Lower leg skin (tissue), 4 donors: ENCODE results near the gene CCDC88C. TPM values are rescaled to one million over a fixed set of nuclear protein-coding genes. Genes with fewer than 3 reads are reported as not detected.

Source experiments
- DNase-seq, 2 donors: peaks; one replicate each; pipeline ENCODE4 v3.0.0-alpha.2; 2019; ENCODE audit warnings: low spot score in 2 of 2
- H3K4me3 ChIP-seq: fragments of 200-600 bp; sonication (generic); 2 replicates; pipeline ENCODE4 v1.5.1; 2017; ENCODE audit warnings: mild to moderate bottlenecking, low read depth; ENCODE audit not compliant: poor library complexity, severe bottlenecking
- POLR2A ChIP-seq, 2 donors: fragments of 450-650 bp; IDR thresholded peaks; one replicate each; pipeline ENCODE4 v1.6.1; 2016 to 2017; ENCODE audit warnings: antibody characterized with exemption in 2 of 2, mild to moderate bottlenecking in 1 of 2, moderate library complexity in 1 of 2
- WGBS, 2 donors: methylation state at CpG; one replicate each; pipeline ENCODE4 v1.1.5; 2018; 5-methylcytosine and 5-hydroxymethylcytosine counted together
- intact Hi-C: fragments of 100-400 bp; cut with DNase I; formaldehyde crosslinking; loops from one replicate; pipeline ENCODE4 v1.15.0; 2023; ENCODE audit warnings: low total_unique reads
- total RNA-seq, 4 donors: library from RNA; depleted of rRNA; stranded (reverse); fragments of >200 nt; gene quantifications; one replicate each; pipeline ENCODE4 v1.1.0, GENCODE V29; 2016
- TF ChIP-seq, protein P1 (sequence below), 3 donors: fragments of 450-650 bp; IDR thresholded peaks; one replicate each; pipeline ENCODE4 v1.5.1; 2016; ENCODE audit warnings: antibody characterized with exemption in 3 of 3, mild to moderate bottlenecking in 3 of 3, moderate library complexity in 2 of 3

The CCDC88C gene
- total RNA-seq, 4 donors from 2014 or later: 8.5 to 21.8 (median 13.4) TPM

DNA sequence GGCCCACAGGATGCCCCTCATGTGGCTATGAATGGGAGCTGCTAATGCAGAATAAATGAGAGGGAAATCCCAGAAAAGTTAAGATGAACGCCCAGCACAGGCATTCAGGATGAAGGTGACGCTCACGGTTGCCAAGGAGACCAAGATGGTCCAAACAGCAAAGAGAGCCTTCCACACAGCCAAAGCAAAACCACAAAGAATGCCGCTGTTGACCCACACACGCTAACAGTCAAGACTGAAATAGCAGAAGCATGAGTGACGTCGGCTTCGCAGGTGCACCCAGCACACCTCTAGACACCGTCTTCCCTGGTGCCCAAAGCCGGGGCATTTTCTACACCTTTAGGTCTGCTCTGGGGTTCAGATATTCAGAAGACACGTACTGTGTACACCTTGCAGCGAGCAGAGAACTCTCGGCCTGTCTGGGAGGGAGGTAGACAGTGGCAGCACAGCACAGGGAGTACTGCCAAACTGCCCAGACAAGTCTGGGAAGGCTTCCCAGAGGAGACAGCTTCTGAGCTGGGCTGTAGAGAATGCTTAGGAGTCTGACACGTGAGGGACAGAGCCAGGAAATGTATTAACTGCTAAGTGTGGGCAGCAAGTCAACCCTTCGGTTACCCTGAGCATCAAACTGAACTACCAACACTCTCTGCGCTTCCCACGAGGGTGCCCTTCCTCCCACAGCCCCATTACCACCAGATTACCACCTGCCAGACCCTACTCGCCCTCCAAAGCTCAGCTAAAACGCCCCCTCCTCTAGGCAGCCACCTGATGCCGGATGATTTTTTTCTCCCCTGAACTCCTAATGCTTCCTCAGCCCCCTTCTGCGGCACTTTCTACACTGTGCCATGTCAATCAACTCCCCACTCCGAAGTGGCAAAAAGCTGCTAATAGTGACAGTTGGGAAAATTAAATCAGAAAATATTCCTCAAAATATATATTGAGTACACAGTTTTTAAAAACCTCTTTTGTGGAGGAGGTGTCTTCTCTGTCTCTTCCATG is 50.1 kb downstream of the CCDC88C start:
- WGBS, 2 donors: 79 to 82% methylated on average over 22 of the region's 22 CpGs
- intact Hi-C loops: no loop called here
- TF ChIP-seq POLR2A (IDR thresholded peaks at IDR 0.05): no peak
- TF ChIP-seq, protein P1, sequence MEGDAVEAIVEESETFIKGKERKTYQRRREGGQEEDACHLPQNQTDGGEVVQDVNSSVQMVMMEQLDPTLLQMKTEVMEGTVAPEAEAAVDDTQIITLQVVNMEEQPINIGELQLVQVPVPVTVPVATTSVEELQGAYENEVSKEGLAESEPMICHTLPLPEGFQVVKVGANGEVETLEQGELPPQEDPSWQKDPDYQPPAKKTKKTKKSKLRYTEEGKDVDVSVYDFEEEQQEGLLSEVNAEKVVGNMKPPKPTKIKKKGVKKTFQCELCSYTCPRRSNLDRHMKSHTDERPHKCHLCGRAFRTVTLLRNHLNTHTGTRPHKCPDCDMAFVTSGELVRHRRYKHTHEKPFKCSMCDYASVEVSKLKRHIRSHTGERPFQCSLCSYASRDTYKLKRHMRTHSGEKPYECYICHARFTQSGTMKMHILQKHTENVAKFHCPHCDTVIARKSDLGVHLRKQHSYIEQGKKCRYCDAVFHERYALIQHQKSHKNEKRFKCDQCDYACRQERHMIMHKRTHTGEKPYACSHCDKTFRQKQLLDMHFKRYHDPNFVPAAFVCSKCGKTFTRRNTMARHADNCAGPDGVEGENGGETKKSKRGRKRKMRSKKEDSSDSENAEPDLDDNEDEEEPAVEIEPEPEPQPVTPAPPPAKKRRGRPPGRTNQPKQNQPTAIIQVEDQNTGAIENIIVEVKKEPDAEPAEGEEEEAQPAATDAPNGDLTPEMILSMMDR (IDR thresholded peaks at IDR 0.05): no peak
- no peak overlapping the region for H3K4me3 ChIP-seq
- DNase-seq: no peak

DNA sequence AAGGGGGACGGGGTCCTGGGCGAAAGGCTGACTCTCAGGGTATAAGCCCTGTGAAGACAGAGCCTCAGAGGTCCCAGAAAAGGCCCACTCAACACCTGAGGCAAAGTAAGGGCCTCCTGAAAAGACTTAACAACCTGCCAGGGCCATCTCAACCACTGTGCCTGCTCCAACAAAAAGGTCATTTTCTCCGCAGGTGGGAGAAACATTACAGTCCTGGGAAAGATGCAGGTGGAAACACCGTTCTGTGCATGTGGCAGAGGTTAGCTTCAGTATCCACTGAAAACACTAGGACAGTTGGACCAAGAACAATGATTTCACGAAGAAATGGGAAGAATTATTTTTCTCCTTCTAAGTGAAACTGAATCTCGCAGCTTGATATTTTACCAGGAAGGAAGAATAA is 50.9 kb downstream of the CCDC88C start:
- TF ChIP-seq POLR2A (IDR thresholded peaks at IDR 0.05): no peak
- TF ChIP-seq, protein P1 (IDR thresholded peaks at IDR 0.05): no peak
- DNase-seq: no peak
- WGBS, 2 donors: 83 to 86% methylated on average over 6 of the region's 6 CpGs
- H3K4me3 ChIP-seq: no peak overlapping the region
- intact Hi-C loops: no loop called here

DNA sequence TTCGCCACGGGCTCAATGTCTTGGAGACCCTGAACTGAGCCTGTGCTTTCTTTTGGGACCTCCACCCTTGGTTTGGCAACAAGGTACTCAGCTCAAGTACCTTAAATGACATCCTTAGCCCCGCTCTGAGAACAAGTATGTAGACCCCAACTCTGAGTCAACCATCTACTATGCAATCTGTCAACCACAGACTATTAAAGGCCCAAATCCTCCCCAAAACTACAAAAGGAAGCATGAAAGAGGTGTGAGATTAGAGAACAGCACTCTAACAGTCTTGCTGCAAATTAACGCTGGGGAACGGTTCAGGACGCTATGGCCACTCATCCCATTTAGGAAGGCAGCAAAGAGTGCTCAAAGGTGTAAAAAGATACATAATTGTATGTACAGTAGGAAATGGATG is 52.1 kb downstream of the CCDC88C start:
- 84 to 94% methylated on average over 6 of the region's 6 CpGs for WGBS, 2 donors
- TF ChIP-seq POLR2A (IDR thresholded peaks at IDR 0.05): no peak
- TF ChIP-seq, protein P1 (IDR thresholded peaks at IDR 0.05): no peak

DNA sequence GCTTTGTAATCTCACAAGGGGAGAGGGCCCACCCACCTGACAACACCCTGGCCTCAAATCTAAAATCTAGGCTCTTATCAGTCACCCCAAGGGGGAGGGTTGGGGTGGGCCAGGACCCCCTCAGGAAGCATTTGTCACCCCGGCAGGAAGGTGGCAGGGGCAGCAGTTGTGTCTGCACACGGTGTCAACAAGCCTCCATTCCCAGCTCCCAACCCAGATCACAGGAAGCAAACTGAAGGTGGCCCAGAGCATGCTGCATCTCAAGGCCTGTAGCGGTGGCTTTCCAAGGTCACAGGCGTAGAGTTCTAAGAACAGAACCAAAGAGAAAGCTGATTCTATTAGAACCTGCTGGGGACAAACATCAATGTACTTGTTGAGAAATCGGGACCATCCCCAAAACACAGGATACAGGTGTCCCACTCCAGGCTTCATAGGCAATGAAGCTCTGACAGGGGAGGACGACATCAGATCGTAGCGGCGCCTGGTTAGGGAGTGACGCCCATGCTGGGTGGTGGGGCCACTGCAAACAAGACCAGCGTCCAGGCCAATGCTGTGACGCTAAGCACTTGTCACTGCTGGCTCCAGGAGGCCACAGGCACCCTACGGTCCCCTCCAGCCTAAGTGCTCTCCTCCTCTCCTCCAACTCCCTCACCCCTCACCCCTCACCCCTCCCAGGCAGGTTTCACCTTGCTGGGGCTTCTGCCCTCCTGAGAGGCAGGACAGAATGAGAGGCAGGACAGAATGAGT is 52.9 kb downstream of the CCDC88C start:
- no peak for DNase-seq
- H3K4me3 ChIP-seq: no peak overlapping the region
- intact Hi-C loops: no loop called here
- TF ChIP-seq, protein P1 (IDR thresholded peaks at IDR 0.05): no peak
- TF ChIP-seq POLR2A (IDR thresholded peaks at IDR 0.05): no peak
- WGBS, 2 donors: 91 to 92% methylated on average over 13 of the region's 13 CpGs

More for the DNA sequence above, 52.1 kb downstream of the CCDC88C start:
- no peak overlapping the region for H3K4me3 ChIP-seq
- DNase-seq: no peak
- intact Hi-C loops: no loop called here

DNA sequence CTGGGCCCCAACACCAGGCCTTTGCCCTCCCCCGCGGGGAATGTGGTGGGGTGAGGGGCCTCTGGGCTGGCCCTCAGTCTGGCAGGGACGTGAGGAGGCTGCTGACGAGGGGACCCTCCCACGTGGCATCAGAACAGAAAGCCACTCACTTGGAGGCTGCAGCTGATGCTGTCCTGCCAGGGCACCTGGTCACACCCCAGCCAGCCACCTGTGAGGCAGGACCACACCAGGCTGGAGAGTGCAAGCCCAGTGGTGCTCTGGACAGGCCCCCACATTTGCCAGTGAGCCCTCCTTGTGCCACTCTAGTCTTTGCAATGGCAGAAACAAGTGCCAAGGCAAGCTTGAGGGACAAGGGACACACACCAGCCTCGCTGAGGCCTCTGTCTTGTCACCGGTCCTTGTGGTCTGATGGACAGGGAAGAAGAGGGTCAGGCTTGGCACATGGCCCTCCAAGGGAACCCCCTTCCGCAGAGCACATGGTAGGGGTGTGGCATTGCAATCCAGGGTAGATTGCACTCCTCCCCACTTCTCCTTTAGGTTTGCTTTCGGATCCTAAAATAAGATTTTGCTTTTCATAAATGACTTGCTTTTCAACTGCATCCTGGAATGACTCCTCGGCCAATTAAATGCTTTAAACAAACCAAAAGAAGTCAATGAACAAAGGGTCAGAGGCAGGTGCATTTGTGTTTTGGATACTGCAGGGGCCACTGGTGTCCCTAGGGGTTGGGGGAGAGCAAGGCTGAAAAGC is 53.7 kb downstream of the CCDC88C start:
- intact Hi-C loops: no loop called here
- no peak overlapping the region for H3K4me3 ChIP-seq
- TF ChIP-seq, protein P1 (IDR thresholded peaks at IDR 0.05): no peak
- no peak for TF ChIP-seq POLR2A (IDR thresholded peaks at IDR 0.05)
- 80 to 85% methylated on average over 10 of the region's 10 CpGs for WGBS, 2 donors
- DNase-seq: no peak
